ENCODE results near the gene CD5L.

CD5L gene

DNA sequence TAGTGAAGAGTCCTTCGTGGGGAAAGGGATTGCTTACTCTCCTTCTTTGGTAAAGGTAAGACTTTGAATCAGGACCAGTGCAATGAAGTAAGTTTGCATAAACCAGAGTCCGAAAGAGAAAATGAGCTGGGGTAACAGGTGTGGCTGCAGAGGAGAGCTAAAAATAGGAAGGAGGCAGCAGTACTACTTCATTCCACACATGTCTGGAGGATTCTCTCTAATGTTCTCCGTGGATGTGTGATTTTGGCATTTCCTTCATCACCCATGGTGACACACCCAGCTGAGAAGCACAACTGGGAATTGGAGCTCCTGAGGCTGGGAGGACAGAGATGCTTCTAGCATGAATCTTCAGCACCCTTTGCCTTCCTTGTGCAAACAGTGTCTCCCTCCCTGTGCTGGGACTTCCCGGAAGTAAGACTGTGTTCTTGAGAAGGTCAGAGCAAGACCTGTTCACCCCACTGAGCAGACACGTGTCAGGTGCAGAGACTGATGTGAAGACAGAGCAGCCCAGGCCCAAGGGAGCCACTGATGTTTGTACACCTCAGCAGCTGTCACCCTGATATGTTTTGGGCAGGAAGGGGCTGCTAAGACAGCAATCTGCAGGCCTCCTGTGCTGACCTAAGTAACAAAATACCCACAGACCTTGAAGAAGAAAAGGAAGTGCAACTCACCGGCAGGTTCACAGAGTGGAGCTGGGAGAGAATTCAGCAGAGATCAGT is 35.0 kb downstream of the CD5L start:
- DNase-seq = no peak

DNA sequence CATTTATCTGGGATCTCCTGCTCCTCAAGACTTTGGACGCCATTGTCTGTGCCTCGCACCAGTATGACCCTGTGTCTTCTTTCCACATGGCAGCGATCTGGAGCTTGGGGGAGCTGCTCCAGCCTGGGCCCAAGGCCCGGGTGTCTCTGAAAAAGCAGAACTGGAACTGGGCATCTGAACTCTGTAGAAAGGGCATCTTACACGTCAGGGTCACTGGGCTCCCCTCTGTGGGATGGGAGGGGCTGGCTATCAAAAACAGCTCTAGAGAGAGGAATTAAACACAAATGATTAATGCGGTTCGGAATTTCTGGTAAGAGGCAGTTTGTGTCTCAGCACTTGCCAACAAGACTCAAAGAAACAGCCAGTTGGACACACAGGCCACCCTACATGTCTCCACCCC is 37.8 kb downstream of the CD5L start:
- DNase-seq = no peak

DNA sequence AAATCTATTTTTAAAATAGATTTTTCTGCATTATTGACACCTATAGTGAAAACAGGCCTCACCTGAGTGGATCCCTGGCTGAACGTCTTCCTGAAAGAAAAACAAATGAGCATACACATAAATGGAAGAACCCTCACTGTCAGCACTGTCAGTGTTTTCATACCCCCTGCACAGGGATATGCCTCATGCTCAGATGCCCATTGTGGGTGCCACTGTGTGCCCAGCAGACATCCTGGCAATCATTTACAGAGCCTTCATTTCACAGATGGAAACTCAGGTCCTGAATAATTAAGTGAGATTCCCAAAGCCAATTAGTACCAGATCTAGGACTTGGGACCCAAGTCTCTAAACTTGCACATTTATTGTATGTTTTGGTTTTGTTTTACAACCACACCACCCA is 41.6 kb downstream of the CD5L start:
- no peak for DNase-seq

- no peak for DNase-seq
These were observed 43.4 kb downstream of the CD5L start for GRCh38 chr1:157798211-157798610.

GRCh38 chr1:157785248-157785647 is 56.4 kb downstream of the CD5L start:
- DNase-seq = no peak

GRCh38 chr1:157784801-157785200 is 56.8 kb downstream of the CD5L start:
- DNase-seq = no peak

DNA sequence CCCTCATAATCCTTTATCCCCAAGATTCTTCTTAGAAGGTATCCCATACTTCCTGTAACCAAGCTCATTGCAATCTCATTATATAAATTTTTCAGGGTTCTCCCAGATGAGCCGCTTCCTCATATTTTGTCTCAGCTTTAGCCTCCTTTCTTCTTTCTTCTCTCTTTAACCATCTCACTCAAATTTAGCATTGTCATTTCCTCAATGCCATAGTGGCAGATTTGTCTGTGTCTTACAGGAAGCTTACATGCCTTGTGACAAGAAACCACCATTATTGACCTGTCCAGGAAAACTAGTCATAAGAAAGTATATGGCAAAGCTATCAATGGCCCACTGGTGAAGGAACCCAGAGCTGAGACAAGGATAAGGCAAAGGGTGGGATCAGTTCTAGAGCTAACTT is 58.7 kb downstream of the CD5L start:
- DNase-seq = no peak

DNA sequence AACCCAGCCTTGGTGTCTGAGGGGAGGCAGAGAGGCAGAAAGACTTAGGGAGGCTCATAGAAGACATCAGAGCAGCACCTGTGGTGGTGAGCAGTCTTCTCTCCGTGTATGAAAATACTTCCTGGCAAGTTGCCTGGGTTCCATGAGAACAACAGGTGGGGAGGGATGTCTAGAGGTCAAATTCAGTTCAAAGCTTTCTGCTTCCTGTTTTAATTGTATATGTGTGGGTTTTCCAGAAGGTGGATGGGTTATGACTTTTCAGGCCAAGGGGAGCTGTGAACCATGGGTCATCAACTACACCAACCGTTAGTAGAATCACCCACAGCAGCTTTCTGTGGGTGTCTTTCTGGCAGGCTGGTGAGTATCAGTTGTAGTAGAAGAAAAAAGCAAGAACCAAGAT is 60.6 kb downstream of the CD5L start:
- DNase-seq = no peak
